PC-3 (cell line): ENCODE results near the gene GLB1L2. TPM values are rescaled to one million over a fixed set of nuclear protein-coding genes. Genes with fewer than 3 reads are reported as not detected.

ENCODE experiments used
- ATAC-seq: fragments of 200-7000 bp; cut with Tn5 transposase; 2 replicates; pipeline ENCODE4 v1.9.1; 2020; ENCODE audit warnings: mild to moderate bottlenecking, moderate library complexity
- BruUV-seq: library from RNA; stranded (reverse); fragments of 400-500 nt; replicated peaks from 2 replicates; lab custom pipeline; 2021; lab: Mats Ljungman, UMichigan
- CTCF ChIA-PET: fragments of 300-600 bp; sonication (Branson Sonifier 250); formaldehyde crosslinking; loops from one replicate; lab custom pipeline; 2022; ENCODE audit warnings: antibody characterized with exemption; lab: Charles Lee
- POLR2A ChIA-PET: fragments of 300-600 bp; sonication (Branson Sonifier 250); formaldehyde crosslinking; loops from one replicate; lab custom pipeline; 2022; ENCODE audit warnings: antibody characterized with exemption; ENCODE audit not compliant: unreplicated experiment; lab: Charles Lee
- DNase-seq: peaks from one replicate; pipeline ENCODE4 v3.0.0-alpha.2; 2015
- H2AFZ ChIP-seq: fragments of 300-600 bp; sonication (generic); 2 replicates; pipeline ENCODE4 v1.6.0; 2016; ENCODE audit warnings: antibody characterized with exemption, low read length
- H3F3A ChIP-seq: fragments of 300-600 bp; sonication (generic); one replicate; pipeline ENCODE4 v1.6.0; 2017; ENCODE audit warnings: antibody characterized with exemption, low read length, control low read depth, mild to moderate bottlenecking; ENCODE audit not compliant: unreplicated experiment
- H3K27ac ChIP-seq: fragments of 300-600 bp; sonication (generic); 2 replicates; pipeline ENCODE4 v1.5.1; 2016; ENCODE audit warnings: mild to moderate bottlenecking, low read length
- H3K27me3 ChIP-seq: fragments of 300-600 bp; sonication (generic); 2 replicates; pipeline ENCODE4 v1.6.1; 2016; ENCODE audit warnings: low read length, mixed read lengths
- H3K36me3 ChIP-seq: fragments of 300-600 bp; sonication (generic); 2 replicates; pipeline ENCODE4 v1.6.1; 2016; ENCODE audit warnings: low read depth, mixed run types, low read length, mixed read lengths
- H3K4me1 ChIP-seq: fragments of 300-600 bp; sonication (generic); 2 replicates; pipeline ENCODE4 v1.5.1; 2016; ENCODE audit warnings: low read length; ENCODE audit not compliant: insufficient read depth
- H3K4me2 ChIP-seq: fragments of 300-600 bp; sonication (generic); 2 replicates; pipeline ENCODE4 v1.6.0; 2016; ENCODE audit warnings: low read length
- H3K4me3 ChIP-seq: fragments of 300-600 bp; sonication (generic); 2 replicates; pipeline ENCODE4 v1.5.1; 2016; ENCODE audit warnings: mild to moderate bottlenecking, low read length, mixed read lengths
- H3K79me2 ChIP-seq: fragments of 300-600 bp; sonication (generic); 2 replicates; pipeline ENCODE4 v1.6.1; 2017; ENCODE audit warnings: low read length, mixed read lengths
- H3K9ac ChIP-seq: fragments of 300-600 bp; sonication (generic); 2 replicates; pipeline ENCODE4 v1.6.0; 2016; ENCODE audit warnings: mild to moderate bottlenecking, low read length
- H3K9me2 ChIP-seq: fragments of 300-600 bp; sonication (generic); replicated peaks from 2 replicates; pipeline ENCODE4 v1.6.1; 2016; ENCODE audit warnings: mixed run types, low read length, mixed read lengths
- H3K9me3 ChIP-seq: fragments of 300-600 bp; sonication (generic); 2 replicates; pipeline ENCODE4 v1.6.1; 2016; ENCODE audit warnings: low read length, mixed read lengths
- H4K20me1 ChIP-seq: fragments of 300-600 bp; sonication (generic); 2 replicates; pipeline ENCODE4 v1.6.1; 2016; ENCODE audit warnings: low read length, mixed read lengths
- EZH2 ChIP-seq: fragments of 300-600 bp; sonication (generic); IDR thresholded peaks from one replicate; pipeline ENCODE4 v1.6.1; 2017; ENCODE audit warnings: antibody characterized with exemption, mild to moderate bottlenecking, low read length; ENCODE audit not compliant: unreplicated experiment
- EZH2phosphoT487 ChIP-seq: fragments of 300-600 bp; sonication (generic); IDR thresholded peaks from 2 replicates; pipeline ENCODE4 v1.6.1; 2018; ENCODE audit warnings: mild to moderate bottlenecking, antibody characterized with exemption, low read length, borderline replicate concordance
- intact Hi-C: fragments of 100-400 bp; cut with micrococcal nuclease; formaldehyde crosslinking; loops from 2 replicates; pipeline ENCODE4 v1.9.0; 2023
- total RNA-seq: library from RNA; depleted of rRNA; stranded (reverse); fragments of >200 nt; gene quantifications from 2 replicates; pipeline ENCODE4 v1.2.3, GENCODE V29; 2014
- TF ChIP-seq, protein P1 (sequence below): fragments of 300-600 bp; sonication (generic); conservative IDR thresholded peaks from 2 replicates; pipeline ENCODE4 v1.5.1; 2017; ENCODE audit warnings: antibody characterized with exemption, low read depth, mild to moderate bottlenecking, low read length

Gene GLB1L2
- total RNA-seq, 1 experiment from 2014 or later, result 0.62 TPM

DNA sequence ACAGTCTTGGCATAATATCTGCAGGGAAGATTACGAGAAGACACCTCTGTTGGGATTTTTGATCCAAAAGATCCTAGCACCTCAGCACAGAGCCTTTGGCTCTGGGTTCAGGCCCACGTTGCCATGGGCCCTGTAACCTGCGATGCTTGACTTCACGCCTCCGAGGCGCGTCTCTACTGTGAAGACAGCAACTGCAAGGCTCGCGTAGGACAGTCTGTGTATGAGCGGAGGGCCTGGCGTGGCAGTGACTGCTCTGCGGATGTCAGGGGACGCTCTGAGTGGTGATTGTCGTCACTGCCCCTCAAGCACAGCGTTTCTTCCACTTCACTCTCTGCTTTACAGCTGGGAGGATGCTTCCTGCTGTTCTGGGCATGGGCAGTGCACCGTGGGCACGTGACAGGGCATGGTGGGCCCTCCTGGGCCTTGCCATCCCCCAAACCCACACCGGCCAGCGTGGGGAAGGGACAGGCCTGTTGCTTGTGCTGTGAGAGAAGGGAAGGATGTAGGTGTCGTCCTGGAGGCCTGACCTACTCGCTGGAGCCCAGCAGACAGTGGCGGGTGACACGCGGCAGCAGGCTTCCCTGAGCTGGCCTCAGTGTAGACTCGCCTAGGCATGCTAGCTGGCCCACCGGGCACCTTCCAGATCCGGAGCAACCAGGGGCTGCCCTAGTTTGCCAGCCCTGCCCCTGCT, 26.5 kb downstream of the GLB1L2 start:
- Histone ChIP-seq H3K9me3 (no peaks in the 10 kb centered on the region), H3K4me3 (no peak overlapping the region), H3F3A (no peaks in the 10 kb centered on the region), H3K79me2 (no peaks in the 10 kb centered on the region), H3K4me1 (no peaks in the 10 kb centered on the region), H3K27ac (no peak overlapping the region), H3K4me2 (no peak overlapping the region), H3K27me3 (peaks cover 10% of the 10 kb centered on the region), H3K9ac (no peak overlapping the region), H3K36me3 (no peaks in the 10 kb centered on the region), H4K20me1 (no peaks in the 10 kb centered on the region), H3K9me2 (no peaks in the 10 kb centered on the region), H2AFZ (no peak overlapping the region)
- POLR2A ChIA-PET, result no interaction called here
- CTCF ChIA-PET, result no interaction called here
- ATAC-seq (no peak), DNase-seq (no peak)
- TF ChIP-seq EZH2 (no peak), EZH2phosphoT487 (no peak)
- TF ChIP-seq, protein P1, sequence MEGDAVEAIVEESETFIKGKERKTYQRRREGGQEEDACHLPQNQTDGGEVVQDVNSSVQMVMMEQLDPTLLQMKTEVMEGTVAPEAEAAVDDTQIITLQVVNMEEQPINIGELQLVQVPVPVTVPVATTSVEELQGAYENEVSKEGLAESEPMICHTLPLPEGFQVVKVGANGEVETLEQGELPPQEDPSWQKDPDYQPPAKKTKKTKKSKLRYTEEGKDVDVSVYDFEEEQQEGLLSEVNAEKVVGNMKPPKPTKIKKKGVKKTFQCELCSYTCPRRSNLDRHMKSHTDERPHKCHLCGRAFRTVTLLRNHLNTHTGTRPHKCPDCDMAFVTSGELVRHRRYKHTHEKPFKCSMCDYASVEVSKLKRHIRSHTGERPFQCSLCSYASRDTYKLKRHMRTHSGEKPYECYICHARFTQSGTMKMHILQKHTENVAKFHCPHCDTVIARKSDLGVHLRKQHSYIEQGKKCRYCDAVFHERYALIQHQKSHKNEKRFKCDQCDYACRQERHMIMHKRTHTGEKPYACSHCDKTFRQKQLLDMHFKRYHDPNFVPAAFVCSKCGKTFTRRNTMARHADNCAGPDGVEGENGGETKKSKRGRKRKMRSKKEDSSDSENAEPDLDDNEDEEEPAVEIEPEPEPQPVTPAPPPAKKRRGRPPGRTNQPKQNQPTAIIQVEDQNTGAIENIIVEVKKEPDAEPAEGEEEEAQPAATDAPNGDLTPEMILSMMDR, result no peak
- no TSS peak for BruUV-seq
- intact Hi-C loops, result no loop called here

DNA sequence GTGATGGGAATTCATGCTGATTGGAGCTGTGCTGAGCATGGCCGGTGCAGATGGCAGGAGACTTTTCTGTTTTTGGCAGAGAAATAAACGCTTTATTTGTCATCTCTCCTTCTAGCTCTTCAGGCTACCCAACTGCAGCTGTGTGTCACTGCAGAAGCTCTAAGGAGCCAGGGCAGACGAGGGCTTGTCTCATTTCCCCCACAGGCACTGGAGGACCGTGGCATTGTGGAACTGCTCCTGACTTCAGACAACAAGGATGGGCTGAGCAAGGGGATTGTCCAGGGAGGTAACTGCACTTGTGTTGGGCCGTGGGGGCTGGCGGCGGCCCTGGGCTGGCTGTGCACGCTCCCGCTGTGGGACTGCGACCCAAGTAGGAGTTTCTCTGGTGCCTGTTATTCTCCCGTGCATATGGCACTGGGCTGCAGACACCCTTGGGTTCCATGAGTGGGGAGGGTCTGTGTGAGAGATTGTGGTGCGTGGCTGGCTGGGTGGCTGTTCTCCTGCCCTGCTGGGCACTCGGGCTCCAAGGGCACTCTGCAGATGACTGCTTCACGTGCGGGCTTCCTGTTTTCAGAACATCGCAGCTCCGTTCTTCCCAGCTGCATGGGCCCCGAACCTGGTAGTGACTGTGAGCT, 27.2 kb downstream of the GLB1L2 start:
- Histone ChIP-seq H3K9me2 (no peaks in the 10 kb centered on the region), H3K4me3 (no peak overlapping the region), H4K20me1 (no peaks in the 10 kb centered on the region), H3K9ac (no peak overlapping the region), H3K27ac (no peak overlapping the region), H3K36me3 (no peaks in the 10 kb centered on the region), H2AFZ (no peak overlapping the region), H3K4me1 (no peaks in the 10 kb centered on the region), H3K9me3 (no peaks in the 10 kb centered on the region), H3K4me2 (no peak overlapping the region), H3K27me3 (peaks cover 7% of the 10 kb centered on the region), H3F3A (no peaks in the 10 kb centered on the region), H3K79me2 (no peaks in the 10 kb centered on the region)
- ATAC-seq (no peak), DNase-seq (no peak)
- BruUV-seq, result no TSS peak
- POLR2A ChIA-PET, result no interaction called here
- CTCF ChIA-PET, result no interaction called here
- intact Hi-C loops, result no loop called here
- TF ChIP-seq, protein P1, result no peak
- TF ChIP-seq EZH2phosphoT487, result no peak
- TF ChIP-seq EZH2, result no peak

DNA sequence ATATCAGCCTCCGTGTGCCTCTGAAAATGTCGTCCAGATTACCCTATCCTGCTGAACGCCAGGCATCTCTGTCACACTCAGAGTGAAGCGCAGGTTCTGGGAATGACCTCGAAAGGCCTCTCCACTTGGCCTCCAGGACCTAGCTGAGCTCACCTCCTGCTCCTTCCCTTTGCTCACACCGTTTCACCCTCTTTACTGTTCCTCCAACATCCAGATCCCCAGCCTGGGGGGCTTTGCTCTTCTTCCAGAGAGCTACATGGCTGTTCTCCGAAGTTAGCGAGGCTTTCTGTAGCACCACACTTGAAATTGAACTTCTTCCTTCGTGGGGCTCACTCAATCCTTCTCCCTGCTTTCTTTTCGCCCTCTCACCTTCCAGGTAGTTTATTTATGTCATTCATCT, 27.9 kb downstream of the GLB1L2 start:
- H3K9me2 ChIP-seq, result no peaks in the 10 kb centered on the region
- BruUV-seq, result no TSS peak
- ATAC-seq, result no peak
- POLR2A ChIA-PET, result no interaction called here
- H3K9ac ChIP-seq, result no peak overlapping the region
- CTCF ChIA-PET, result interaction anchor here (0.6 kb wide), 1 partner anchor 151 kb away, joined by 3 read pairs; no protein-coding TSS in a partner anchor
- no peaks in the 10 kb centered on the region for H3K4me1 ChIP-seq
- H3K9me3 ChIP-seq, result no peaks in the 10 kb centered on the region
- no peak overlapping the region for H3K4me2 ChIP-seq
- no peaks in the 10 kb centered on the region for H3K79me2 ChIP-seq
- no peak overlapping the region for H3K4me3 ChIP-seq
- H3K27me3 ChIP-seq, result peaks cover 6% of the 10 kb centered on the region; the same call in 1 of the 2 replicates
- H4K20me1 ChIP-seq, result no peaks in the 10 kb centered on the region
- H3K27ac ChIP-seq, result no peak overlapping the region
- H2AFZ ChIP-seq, result peak overlapping the region; percentile 59
- DNase-seq, result no peak
- intact Hi-C loops, result no loop called here
- H3K36me3 ChIP-seq, result no peaks in the 10 kb centered on the region
- H3F3A ChIP-seq, result no peaks in the 10 kb centered on the region
- TF ChIP-seq EZH2phosphoT487, result no peak
- no peak for TF ChIP-seq EZH2
- TF ChIP-seq, protein P1, result no peak
